GM23338 (cell line): ENCODE measurements around the gene WWOX. TPM values are rescaled to one million over a fixed set of nuclear protein-coding genes. Genes with fewer than 3 reads are reported as not detected.
A peak's percentile ranks its signal among the peaks of the same experiment; 100 is the strongest.

Experiments used
- ATAC-seq: fragments of 200-7000 bp; cut with Tn5 transposase; 3 replicates; pipeline ENCODE4 v1.9.1; 2020
- DNase-seq: peaks from one replicate; pipeline ENCODE4 v3.0.0-alpha.2; 2015; ENCODE audit warnings: low spot score
- H2AFZ ChIP-seq: fragments of 200-600 bp; sonication (generic); 2 replicates; pipeline ENCODE4 v1.8.0; 2016; ENCODE audit warnings: antibody characterized with exemption, mild to moderate bottlenecking, moderate library complexity
- H3F3A ChIP-seq: fragments of 200-600 bp; sonication (generic); replicated peaks from 2 replicates; pipeline ENCODE4 v1.8.0; 2017; ENCODE audit warnings: antibody characterized with exemption, mixed run types, low read depth
- H3K27ac ChIP-seq: fragments of 200-600 bp; sonication (generic); 2 replicates; pipeline ENCODE4 v1.6.1; 2016; ENCODE audit warnings: low read depth
- H3K27me3 ChIP-seq: fragments of 200-600 bp; sonication (generic); 2 replicates; pipeline ENCODE4 v1.8.0; 2016; ENCODE audit warnings: mild to moderate bottlenecking, mixed run types, moderate library complexity; ENCODE audit not compliant: insufficient read depth
- H3K36me3 ChIP-seq: fragments of 200-600 bp; sonication (generic); 2 replicates; pipeline ENCODE4 v1.8.0; 2016; ENCODE audit warnings: mild to moderate bottlenecking; ENCODE audit not compliant: insufficient read depth
- H3K4me1 ChIP-seq: fragments of 200-600 bp; sonication (generic); 2 replicates; pipeline ENCODE4 v1.8.0; 2016; ENCODE audit warnings: mild to moderate bottlenecking, moderate library complexity; ENCODE audit not compliant: insufficient read depth
- H3K4me2 ChIP-seq: fragments of 200-600 bp; sonication (generic); 2 replicates; pipeline ENCODE4 v1.7.1; 2017; ENCODE audit warnings: mixed run types
- H3K4me3 ChIP-seq: fragments of 200-600 bp; sonication (generic); 2 replicates; pipeline ENCODE4 v1.6.1; 2016; ENCODE audit warnings: mixed run types
- H3K79me2 ChIP-seq: fragments of 200-600 bp; sonication (generic); replicated peaks from 2 replicates; pipeline ENCODE4 v1.8.0; 2017; ENCODE audit warnings: mild to moderate bottlenecking; ENCODE audit not compliant: insufficient read depth
- H3K9me2 ChIP-seq: fragments of 200-600 bp; sonication (generic); 2 replicates; pipeline ENCODE4 v1.8.0; 2017; ENCODE audit not compliant: insufficient read depth
- H4K20me1 ChIP-seq: fragments of 200-600 bp; sonication (generic); replicated peaks from 2 replicates; pipeline ENCODE4 v1.8.0; 2017; ENCODE audit warnings: mild to moderate bottlenecking; ENCODE audit not compliant: insufficient read depth
- H3K27ac Mint-ChIP-seq: 2 replicates; pipeline ENCODE4 v1.8.0; 2020; ENCODE audit warnings: inconsistent platforms, mild to moderate bottlenecking, moderate library complexity, mixed read lengths
- H3K27me3 Mint-ChIP-seq: 3 replicates; pipeline ENCODE4 v1.8.0; 2022; ENCODE audit warnings: low read depth, mild to moderate bottlenecking, moderate library complexity, mixed read lengths, inconsistent platforms; ENCODE audit not compliant: insufficient read depth, poor library complexity
- H3K36me3 Mint-ChIP-seq: 3 replicates; pipeline ENCODE4 v1.8.0; 2021; ENCODE audit warnings: low read depth, mild to moderate bottlenecking, inconsistent platforms, moderate library complexity, mixed read lengths
- H3K4me1 Mint-ChIP-seq: 3 replicates; pipeline ENCODE4 v1.8.0; 2020; ENCODE audit warnings: mild to moderate bottlenecking, inconsistent platforms, mixed read lengths
- H3K4me3 Mint-ChIP-seq: 3 replicates; pipeline ENCODE4 v1.8.0; 2021; ENCODE audit warnings: moderate library complexity, mild to moderate bottlenecking, inconsistent platforms, mixed read lengths
- H3K9me3 Mint-ChIP-seq: 3 replicates; pipeline ENCODE4 v1.8.0; 2020; ENCODE audit warnings: moderate library complexity, mild to moderate bottlenecking, inconsistent platforms, mixed read lengths
- CREB1 ChIP-seq: fragments of 250-450 bp; sonication (Bioruptor Pico); IDR thresholded peaks from 2 replicates; pipeline ENCODE4 v1.5.0; 2020; ENCODE audit warnings: low read depth, mild to moderate bottlenecking, moderate library complexity
- ETS1 ChIP-seq: IDR thresholded peaks from 2 replicates; pipeline ENCODE4 v1.6.1; 2016; ENCODE audit warnings: antibody characterized with exemption
- EZH2 ChIP-seq: fragments of 200-600 bp; sonication (generic); IDR thresholded peaks from one replicate; pipeline ENCODE4 v1.8.0; 2017; ENCODE audit warnings: antibody characterized with exemption, mild to moderate bottlenecking, low read depth; ENCODE audit not compliant: unreplicated experiment
- EZH2phosphoT487 ChIP-seq: fragments of 200-600 bp; sonication (generic); IDR thresholded peaks from one replicate; pipeline ENCODE4 v1.8.1; 2018; ENCODE audit warnings: antibody characterized with exemption; ENCODE audit not compliant: unreplicated experiment
- JUNB ChIP-seq: IDR thresholded peaks from one replicate; pipeline ENCODE4 v1.6.1; 2016; ENCODE audit warnings: antibody characterized with exemption; ENCODE audit not compliant: unreplicated experiment
- NANOG ChIP-seq: IDR thresholded peaks from 2 replicates; pipeline ENCODE4 v1.6.1; 2016; ENCODE audit warnings: antibody characterized with exemption, borderline replicate concordance
- POLR2AphosphoS5 ChIP-seq: IDR thresholded peaks from 2 replicates; pipeline ENCODE4 v1.6.1; 2016; ENCODE audit warnings: antibody characterized with exemption, low read depth
- REST ChIP-seq: IDR thresholded peaks from one replicate; pipeline ENCODE4 v1.6.1; 2018; ENCODE audit warnings: antibody characterized with exemption; ENCODE audit not compliant: unreplicated experiment
- STAT1 ChIP-seq: IDR thresholded peaks from one replicate; pipeline ENCODE4 v1.6.1; 2016; ENCODE audit warnings: antibody characterized with exemption; ENCODE audit not compliant: unreplicated experiment
- ZNF114 ChIP-seq: fragments of 250-450 bp; sonication (Bioruptor Pico); IDR thresholded peaks from 2 replicates; pipeline ENCODE4 v1.5.0; 2020; ENCODE audit warnings: mild to moderate bottlenecking, moderate library complexity
- ZNF331 ChIP-seq: fragments of 250-450 bp; sonication (Bioruptor Pico); IDR thresholded peaks from 2 replicates; pipeline ENCODE4 v1.5.0; 2020; ENCODE audit warnings: low read depth, mild to moderate bottlenecking, moderate library complexity
- polyA plus RNA-seq: library from polyadenylated mRNA; unstranded; fragments of >200 nt; fragmentation: Nextera tagmentation; extraction: Ambion mirVana; gene quantifications from 2 replicates; pipeline ENCODE4 v1.2.1, GENCODE V29; 2016
- total RNA-seq: library from RNA; depleted of rRNA; stranded (reverse); fragments of >200 nt; shearing (Covaris generic); gene quantifications from 2 replicates; pipeline ENCODE4 v1.2.3, GENCODE V29; 2014
- TF ChIP-seq, protein P1 (sequence below), 2 experiments: fragments of 200-600 bp in 1 of 2; sonication (generic) in 1 of 2; conservative IDR thresholded peaks; 2 replicates each; pipeline versions ENCODE4 v1.5.1 to v1.6.1; 2016 to 2017; ENCODE audit warnings: antibody characterized with exemption in 2 of 2, low read depth in 2 of 2, mild to moderate bottlenecking in 2 of 2, moderate library complexity in 1 of 2
- TF ChIP-seq, protein P2 (sequence below): fragments of 250-450 bp; sonication (Bioruptor Pico); IDR thresholded peaks from 2 replicates; pipeline ENCODE4 v1.5.0; 2020; ENCODE audit warnings: mild to moderate bottlenecking, moderate library complexity

WWOX gene
- total and polyA plus RNA-seq, 2 experiments from 2014 or later: 10.0 to 19.3 TPM

DNA sequence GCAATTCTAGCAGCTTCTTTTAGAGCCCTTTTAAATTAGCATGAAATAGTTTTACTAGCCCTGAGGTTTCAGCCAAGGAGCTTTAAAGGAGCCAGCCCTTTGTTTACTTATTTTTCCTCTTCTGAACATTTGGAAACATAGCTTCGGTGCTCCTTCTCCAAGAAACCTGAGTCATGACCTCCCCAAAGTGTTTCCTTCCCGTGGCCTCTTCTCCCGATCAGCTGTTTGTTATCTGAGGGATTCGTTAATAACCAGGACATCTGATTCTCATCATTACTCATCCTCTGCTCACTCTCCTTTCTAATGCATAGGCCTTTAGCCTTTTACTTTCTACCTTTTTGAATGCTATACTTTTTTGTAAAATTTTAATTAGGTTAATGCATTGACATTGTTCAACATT is 204.5 kb downstream of the WWOX start:
- H3K4me2 ChIP-seq: 0 out of 2 replicates have a peak overlapping the region, but pooled peaks have one; percentile 28
- Mint-ChIP-seq H3K4me1 (peaks cover 25% of the 10 kb centered on the region), H3K36me3 (no peaks in the 10 kb centered on the region), H3K27me3 (peaks cover 7% of the 10 kb centered on the region), H3K4me3 (no peak overlapping the region), H3K27ac (no peak overlapping the region; the same call in 1 of the 2 replicates), H3K9me3 (no peaks in the 10 kb centered on the region; the same call in 2 of the 3 replicates)
- peaks cover 24% of the 10 kb centered on the region for H3K4me1 ChIP-seq
- no peaks in the 10 kb centered on the region for H4K20me1 ChIP-seq
- ATAC-seq (no peak), DNase-seq (no peak)
- H3K27ac ChIP-seq: no peak overlapping the region
- H3K9me2 ChIP-seq: no peaks in the 10 kb centered on the region; the same call in 1 of the 2 replicates
- no peaks in the 10 kb centered on the region for H3K27me3 ChIP-seq
- TF ChIP-seq ZNF114 (CRISPR knock-in tag) (no peak), REST (no peak), STAT1 (no peak), ZNF331 (CRISPR knock-in tag) (no peak), JUNB (no peak), NANOG (no peak), EZH2phosphoT487 (no peak), POLR2AphosphoS5 (no peak), CREB1 (CRISPR knock-in tag) (no peak), EZH2 (no peak), ETS1 (no peak)
- TF ChIP-seq, protein P1, sequence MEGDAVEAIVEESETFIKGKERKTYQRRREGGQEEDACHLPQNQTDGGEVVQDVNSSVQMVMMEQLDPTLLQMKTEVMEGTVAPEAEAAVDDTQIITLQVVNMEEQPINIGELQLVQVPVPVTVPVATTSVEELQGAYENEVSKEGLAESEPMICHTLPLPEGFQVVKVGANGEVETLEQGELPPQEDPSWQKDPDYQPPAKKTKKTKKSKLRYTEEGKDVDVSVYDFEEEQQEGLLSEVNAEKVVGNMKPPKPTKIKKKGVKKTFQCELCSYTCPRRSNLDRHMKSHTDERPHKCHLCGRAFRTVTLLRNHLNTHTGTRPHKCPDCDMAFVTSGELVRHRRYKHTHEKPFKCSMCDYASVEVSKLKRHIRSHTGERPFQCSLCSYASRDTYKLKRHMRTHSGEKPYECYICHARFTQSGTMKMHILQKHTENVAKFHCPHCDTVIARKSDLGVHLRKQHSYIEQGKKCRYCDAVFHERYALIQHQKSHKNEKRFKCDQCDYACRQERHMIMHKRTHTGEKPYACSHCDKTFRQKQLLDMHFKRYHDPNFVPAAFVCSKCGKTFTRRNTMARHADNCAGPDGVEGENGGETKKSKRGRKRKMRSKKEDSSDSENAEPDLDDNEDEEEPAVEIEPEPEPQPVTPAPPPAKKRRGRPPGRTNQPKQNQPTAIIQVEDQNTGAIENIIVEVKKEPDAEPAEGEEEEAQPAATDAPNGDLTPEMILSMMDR (conservative IDR thresholded peaks at IDR 0.05; ENCODE audit: low read depth in 2 of 2): no peak
- TF ChIP-seq, protein P2, sequence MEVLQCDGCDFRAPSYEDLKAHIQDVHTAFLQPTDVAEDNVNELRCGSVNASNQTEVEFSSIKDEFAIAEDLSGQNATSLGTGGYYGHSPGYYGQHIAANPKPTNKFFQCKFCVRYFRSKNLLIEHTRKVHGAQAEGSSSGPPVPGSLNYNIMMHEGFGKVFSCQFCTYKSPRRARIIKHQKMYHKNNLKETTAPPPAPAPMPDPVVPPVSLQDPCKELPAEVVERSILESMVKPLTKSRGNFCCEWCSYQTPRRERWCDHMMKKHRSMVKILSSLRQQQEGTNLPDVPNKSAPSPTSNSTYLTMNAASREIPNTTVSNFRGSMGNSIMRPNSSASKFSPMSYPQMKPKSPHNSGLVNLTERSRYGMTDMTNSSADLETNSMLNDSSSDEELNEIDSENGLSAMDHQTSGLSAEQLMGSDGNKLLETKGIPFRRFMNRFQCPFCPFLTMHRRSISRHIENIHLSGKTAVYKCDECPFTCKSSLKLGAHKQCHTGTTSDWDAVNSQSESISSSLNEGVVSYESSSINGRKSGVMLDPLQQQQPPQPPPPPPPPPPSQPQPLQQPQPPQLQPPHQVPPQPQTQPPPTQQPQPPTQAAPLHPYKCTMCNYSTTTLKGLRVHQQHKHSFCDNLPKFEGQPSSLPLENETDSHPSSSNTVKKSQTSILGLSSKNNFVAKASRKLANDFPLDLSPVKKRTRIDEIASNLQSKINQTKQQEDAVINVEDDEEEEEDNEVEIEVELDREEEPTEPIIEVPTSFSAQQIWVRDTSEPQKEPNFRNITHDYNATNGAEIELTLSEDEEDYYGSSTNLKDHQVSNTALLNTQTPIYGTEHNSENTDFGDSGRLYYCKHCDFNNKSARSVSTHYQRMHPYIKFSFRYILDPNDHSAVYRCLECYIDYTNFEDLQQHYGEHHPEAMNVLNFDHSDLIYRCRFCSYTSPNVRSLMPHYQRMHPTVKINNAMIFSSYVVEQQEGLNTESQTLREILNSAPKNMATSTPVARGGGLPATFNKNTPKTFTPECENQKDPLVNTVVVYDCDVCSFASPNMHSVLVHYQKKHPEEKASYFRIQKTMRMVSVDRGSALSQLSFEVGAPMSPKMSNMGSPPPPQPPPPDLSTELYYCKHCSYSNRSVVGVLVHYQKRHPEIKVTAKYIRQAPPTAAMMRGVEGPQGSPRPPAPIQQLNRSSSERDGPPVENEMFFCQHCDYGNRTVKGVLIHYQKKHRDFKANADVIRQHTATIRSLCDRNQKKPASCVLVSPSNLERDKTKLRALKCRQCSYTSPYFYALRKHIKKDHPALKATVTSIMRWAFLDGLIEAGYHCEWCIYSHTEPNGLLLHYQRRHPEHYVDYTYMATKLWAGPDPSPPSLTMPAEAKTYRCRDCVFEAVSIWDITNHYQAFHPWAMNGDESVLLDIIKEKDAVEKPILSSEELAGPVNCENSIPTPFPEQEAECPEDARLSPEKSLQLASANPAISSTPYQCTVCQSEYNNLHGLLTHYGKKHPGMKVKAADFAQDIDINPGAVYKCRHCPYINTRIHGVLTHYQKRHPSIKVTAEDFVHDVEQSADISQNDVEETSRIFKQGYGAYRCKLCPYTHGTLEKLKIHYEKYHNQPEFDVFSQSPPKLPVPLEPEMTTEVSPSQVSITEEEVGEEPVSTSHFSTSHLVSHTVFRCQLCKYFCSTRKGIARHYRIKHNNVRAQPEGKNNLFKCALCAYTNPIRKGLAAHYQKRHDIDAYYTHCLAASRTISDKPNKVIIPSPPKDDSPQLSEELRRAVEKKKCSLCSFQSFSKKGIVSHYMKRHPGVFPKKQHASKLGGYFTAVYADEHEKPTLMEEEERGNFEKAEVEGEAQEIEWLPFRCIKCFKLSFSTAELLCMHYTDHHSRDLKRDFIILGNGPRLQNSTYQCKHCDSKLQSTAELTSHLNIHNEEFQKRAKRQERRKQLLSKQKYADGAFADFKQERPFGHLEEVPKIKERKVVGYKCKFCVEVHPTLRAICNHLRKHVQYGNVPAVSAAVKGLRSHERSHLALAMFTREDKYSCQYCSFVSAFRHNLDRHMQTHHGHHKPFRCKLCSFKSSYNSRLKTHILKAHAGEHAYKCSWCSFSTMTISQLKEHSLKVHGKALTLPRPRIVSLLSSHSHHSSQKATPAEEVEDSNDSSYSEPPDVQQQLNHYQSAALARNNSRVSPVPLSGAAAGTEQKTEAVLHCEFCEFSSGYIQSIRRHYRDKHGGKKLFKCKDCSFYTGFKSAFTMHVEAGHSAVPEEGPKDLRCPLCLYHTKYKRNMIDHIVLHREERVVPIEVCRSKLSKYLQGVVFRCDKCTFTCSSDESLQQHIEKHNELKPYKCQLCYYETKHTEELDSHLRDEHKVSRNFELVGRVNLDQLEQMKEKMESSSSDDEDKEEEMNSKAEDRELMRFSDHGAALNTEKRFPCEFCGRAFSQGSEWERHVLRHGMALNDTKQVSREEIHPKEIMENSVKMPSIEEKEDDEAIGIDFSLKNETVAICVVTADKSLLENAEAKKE: no peak
- H2AFZ ChIP-seq: no peak overlapping the region
- H3F3A ChIP-seq: no peaks in the 10 kb centered on the region
- H3K79me2 ChIP-seq: no peaks in the 10 kb centered on the region
- no peaks in the 10 kb centered on the region for H3K36me3 ChIP-seq
- no peak overlapping the region for H3K4me3 ChIP-seq
